ENCODE measurements around the gene SLC5A6. TPM values are rescaled to one million over a fixed set of nuclear protein-coding genes. Genes with fewer than 3 reads are reported as not detected.

The SLC5A6 gene
- polyA plus RNA-seq, 1 of the 3 experiments (the other 2 are of a cell fraction): 75.7 TPM

DNA sequence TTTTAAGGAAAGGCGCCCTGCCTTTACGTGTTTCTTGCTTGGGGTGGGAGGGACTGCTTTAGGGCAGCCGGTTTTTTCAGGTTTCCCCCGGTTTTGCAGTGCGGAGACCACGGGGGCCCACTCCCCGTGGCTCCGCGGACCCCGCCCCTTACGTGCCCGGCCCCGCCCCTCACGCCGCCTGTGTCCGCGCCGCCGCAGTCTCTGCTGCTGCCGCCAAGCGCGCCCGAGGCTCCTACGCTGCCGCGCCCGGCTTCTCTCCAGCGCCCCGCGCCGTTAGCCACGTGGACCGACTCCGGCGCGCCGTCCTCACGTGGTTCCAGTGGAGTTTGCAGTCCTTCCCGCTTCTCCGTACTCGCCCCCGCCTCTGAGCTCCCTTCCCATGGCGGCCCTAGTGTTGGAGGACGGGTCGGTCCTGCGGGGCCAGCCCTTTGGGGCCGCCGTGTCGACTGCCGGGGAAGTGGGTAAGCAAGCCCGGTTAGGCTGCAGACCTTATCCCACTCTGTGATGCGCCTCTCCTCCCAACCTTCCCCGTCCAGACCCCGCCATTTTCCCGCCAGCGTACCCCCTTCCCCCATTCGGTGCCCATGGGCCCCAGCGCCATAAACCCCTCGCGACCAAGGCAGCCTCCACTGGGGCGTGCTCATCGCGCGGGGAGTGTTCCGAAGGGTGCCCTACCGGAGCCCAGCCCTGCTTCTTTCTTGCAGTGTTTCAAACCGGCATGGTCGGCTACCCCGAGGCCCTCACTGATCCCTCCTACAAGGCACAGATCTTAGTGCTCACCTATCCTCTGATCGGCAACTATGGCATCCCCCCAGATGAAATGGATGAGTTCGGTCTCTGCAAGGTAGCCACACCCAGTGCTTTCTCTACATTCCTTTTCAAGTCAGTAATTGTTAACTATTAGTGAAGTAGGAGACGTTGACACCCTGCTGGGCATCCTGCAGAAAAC, 5.4 kb upstream of the SLC5A6 start, which contains the start of gene CAD (continued):
- TF ChIP-seq, protein P1, sequence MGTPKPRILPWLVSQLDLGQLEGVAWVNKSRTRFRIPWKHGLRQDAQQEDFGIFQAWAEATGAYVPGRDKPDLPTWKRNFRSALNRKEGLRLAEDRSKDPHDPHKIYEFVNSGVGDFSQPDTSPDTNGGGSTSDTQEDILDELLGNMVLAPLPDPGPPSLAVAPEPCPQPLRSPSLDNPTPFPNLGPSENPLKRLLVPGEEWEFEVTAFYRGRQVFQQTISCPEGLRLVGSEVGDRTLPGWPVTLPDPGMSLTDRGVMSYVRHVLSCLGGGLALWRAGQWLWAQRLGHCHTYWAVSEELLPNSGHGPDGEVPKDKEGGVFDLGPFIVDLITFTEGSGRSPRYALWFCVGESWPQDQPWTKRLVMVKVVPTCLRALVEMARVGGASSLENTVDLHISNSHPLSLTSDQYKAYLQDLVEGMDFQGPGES (IDR thresholded peaks at IDR 0.05; ENCODE audit: low read depth, low read length): no peak
- TF ChIP-seq, protein P2, sequence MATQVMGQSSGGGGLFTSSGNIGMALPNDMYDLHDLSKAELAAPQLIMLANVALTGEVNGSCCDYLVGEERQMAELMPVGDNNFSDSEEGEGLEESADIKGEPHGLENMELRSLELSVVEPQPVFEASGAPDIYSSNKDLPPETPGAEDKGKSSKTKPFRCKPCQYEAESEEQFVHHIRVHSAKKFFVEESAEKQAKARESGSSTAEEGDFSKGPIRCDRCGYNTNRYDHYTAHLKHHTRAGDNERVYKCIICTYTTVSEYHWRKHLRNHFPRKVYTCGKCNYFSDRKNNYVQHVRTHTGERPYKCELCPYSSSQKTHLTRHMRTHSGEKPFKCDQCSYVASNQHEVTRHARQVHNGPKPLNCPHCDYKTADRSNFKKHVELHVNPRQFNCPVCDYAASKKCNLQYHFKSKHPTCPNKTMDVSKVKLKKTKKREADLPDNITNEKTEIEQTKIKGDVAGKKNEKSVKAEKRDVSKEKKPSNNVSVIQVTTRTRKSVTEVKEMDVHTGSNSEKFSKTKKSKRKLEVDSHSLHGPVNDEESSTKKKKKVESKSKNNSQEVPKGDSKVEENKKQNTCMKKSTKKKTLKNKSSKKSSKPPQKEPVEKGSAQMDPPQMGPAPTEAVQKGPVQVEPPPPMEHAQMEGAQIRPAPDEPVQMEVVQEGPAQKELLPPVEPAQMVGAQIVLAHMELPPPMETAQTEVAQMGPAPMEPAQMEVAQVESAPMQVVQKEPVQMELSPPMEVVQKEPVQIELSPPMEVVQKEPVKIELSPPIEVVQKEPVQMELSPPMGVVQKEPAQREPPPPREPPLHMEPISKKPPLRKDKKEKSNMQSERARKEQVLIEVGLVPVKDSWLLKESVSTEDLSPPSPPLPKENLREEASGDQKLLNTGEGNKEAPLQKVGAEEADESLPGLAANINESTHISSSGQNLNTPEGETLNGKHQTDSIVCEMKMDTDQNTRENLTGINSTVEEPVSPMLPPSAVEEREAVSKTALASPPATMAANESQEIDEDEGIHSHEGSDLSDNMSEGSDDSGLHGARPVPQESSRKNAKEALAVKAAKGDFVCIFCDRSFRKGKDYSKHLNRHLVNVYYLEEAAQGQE (IDR thresholded peaks at IDR 0.05; ENCODE audit: low read depth, low read length): peak; percentile 43; the same call in 1 of the 2 replicates
- no peak; a peak in 1 of 4 replicates for TF ChIP-seq EP300 (IDR thresholded peaks at IDR 0.05; ENCODE audit: borderline replicate concordance in 1 of 2, low read depth in 1 of 2, low read length in 1 of 2)
- no peak for TF ChIP-seq EZH2phosphoT487 (IDR thresholded peaks at IDR 0.05; ENCODE audit: borderline replicate concordance, low read depth)
- TF ChIP-seq FOXJ3 (CRISPR knock-in tag; IDR thresholded peaks at IDR 0.05): 0 out of 2 replicates have a peak, but pooled peaks have one; percentile 35
- TF ChIP-seq NFIC (IDR thresholded peaks at IDR 0.05; ENCODE audit: borderline replicate concordance): no peak
- TF ChIP-seq, protein P3, sequence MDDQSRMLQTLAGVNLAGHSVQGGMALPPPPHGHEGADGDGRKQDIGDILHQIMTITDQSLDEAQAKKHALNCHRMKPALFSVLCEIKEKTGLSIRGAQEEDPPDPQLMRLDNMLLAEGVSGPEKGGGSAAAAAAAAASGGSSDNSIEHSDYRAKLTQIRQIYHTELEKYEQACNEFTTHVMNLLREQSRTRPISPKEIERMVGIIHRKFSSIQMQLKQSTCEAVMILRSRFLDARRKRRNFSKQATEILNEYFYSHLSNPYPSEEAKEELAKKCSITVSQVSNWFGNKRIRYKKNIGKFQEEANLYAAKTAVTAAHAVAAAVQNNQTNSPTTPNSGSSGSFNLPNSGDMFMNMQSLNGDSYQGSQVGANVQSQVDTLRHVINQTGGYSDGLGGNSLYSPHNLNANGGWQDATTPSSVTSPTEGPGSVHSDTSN (IDR thresholded peaks at IDR 0.05): peak; percentile 53; the same call in 1 of the 2 replicates
- no peak for TF ChIP-seq RXRA (IDR thresholded peaks at IDR 0.05; ENCODE audit: borderline replicate concordance, low read depth)
- TF ChIP-seq GABPA (IDR thresholded peaks at IDR 0.05; ENCODE audit: low read depth): no peak
- TF ChIP-seq, protein P4, sequence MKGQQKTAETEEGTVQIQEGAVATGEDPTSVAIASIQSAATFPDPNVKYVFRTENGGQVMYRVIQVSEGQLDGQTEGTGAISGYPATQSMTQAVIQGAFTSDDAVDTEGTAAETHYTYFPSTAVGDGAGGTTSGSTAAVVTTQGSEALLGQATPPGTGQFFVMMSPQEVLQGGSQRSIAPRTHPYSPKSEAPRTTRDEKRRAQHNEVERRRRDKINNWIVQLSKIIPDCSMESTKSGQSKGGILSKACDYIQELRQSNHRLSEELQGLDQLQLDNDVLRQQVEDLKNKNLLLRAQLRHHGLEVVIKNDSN (IDR thresholded peaks at IDR 0.05; ENCODE audit: borderline replicate concordance, low read depth): peak; percentile 91
- TF ChIP-seq JUND (IDR thresholded peaks at IDR 0.05): no peak
- peak; percentile 48; the same call in 1 of the 2 replicates for TF ChIP-seq NRF1 (IDR thresholded peaks at IDR 0.05; ENCODE audit: low read depth, low read length)
- TF ChIP-seq FOXM1 (IDR thresholded peaks at IDR 0.05; ENCODE audit: low read depth): no peak

All from SK-N-SH (cell line).